Endothelial cell of umbilical vein (primary cell): ENCODE data around the gene PHEX.

Experiments
- CTCF ChIP-seq, 2 donors: IDR thresholded peaks; 1 replicate in 1 of 2; 2 replicates in 1 of 2; pipeline ENCODE4 v1.5.1; 2011; ENCODE audit warnings: low read length in 2 of 2, mild to moderate bottlenecking in 2 of 2, moderate library complexity in 2 of 2, control low read depth in 1 of 2, inconsistent platforms in 1 of 2, low read depth in 1 of 2; ENCODE audit not compliant: insufficient read depth in 1 of 2; ENCODE audit errors: extremely low read depth in 1 of 2
- EZH2 ChIP-seq: IDR thresholded peaks from 2 replicates; pipeline ENCODE4 v1.6.1; 2012; ENCODE audit warnings: borderline replicate concordance, low read depth, mild to moderate bottlenecking, moderate library complexity, low read length, inconsistent platforms; ENCODE audit not compliant: severe bottlenecking
- FOS ChIP-seq: IDR thresholded peaks from 2 replicates; pipeline ENCODE4 v1.6.1; 2011; ENCODE audit warnings: mild to moderate bottlenecking, low read length, moderate library complexity, borderline replicate concordance; ENCODE audit not compliant: insufficient read depth
- JUN ChIP-seq: IDR thresholded peaks from 2 replicates; pipeline ENCODE4 v1.6.1; 2011; ENCODE audit warnings: borderline replicate concordance, low read depth; ENCODE audit not compliant: insufficient read length, insufficient read depth
- MYC ChIP-seq: IDR thresholded peaks from one replicate; pipeline ENCODE4 v1.6.1; 2011; ENCODE audit warnings: mild to moderate bottlenecking, low read depth, low read length
- POLR2A ChIP-seq: IDR thresholded peaks from 2 replicates; pipeline ENCODE4 v1.6.1; 2012; ENCODE audit warnings: low read depth, mild to moderate bottlenecking, control low read depth, low read length
- POLR2AphosphoS5 ChIP-seq: IDR thresholded peaks from 2 replicates; pipeline ENCODE4 v1.6.1; 2012; ENCODE audit warnings: low read depth, mild to moderate bottlenecking, control low read depth, low read length, moderate library complexity; ENCODE audit not compliant: insufficient read depth

- TF ChIP-seq CTCF (IDR thresholded peaks at IDR 0.05; ENCODE audit: extremely low read depth in 1 of 2, insufficient read depth in 1 of 2, low read depth in 1 of 2, low read length in 2 of 2) (no peak), EZH2 (no peak), POLR2AphosphoS5 (no peak), POLR2A (no peak), JUN (no peak), FOS (no peak), MYC (no peak)
These were observed 42.7 kb upstream of the PHEX start for GRCh38 chrX:21989384-21989783.
